Suprapubic skin (tissue), 4 donors: ENCODE results near the gene KIF5C. TPM values are rescaled to one million over a fixed set of nuclear protein-coding genes. Genes with fewer than 3 reads are reported as not detected.

Experiments
- DNase-seq, 2 donors: peaks; one replicate each; pipeline ENCODE4 v3.0.0-alpha.2; 2019; ENCODE audit warnings: low spot score in 2 of 2
- H3K27ac ChIP-seq: fragments of 200-600 bp; sonication (generic); one replicate; pipeline ENCODE4 v1.5.1; 2019
- H3K27me3 ChIP-seq: fragments of 200-600 bp; sonication (generic); one replicate; pipeline ENCODE4 v1.5.1; 2019
- H3K36me3 ChIP-seq: fragments of 200-600 bp; sonication (generic); one replicate; pipeline ENCODE4 v1.5.1; 2019
- H3K4me1 ChIP-seq: fragments of 200-600 bp; sonication (generic); one replicate; pipeline ENCODE4 v1.5.1; 2019
- H3K4me3 ChIP-seq: fragments of 200-600 bp; sonication (generic); one replicate; pipeline ENCODE4 v1.5.1; 2019; ENCODE audit warnings: mild to moderate bottlenecking
- H3K9me3 ChIP-seq: fragments of 200-600 bp; sonication (generic); one replicate; pipeline ENCODE4 v1.5.1; 2019
- CTCF ChIP-seq, 2 donors: fragments of 200-600 bp in 1 of 2; fragments of 450-650 bp in 1 of 2; sonication (generic) in 1 of 2; IDR thresholded peaks; one replicate each; pipeline ENCODE4 v1.5.1; 2016 to 2019; ENCODE audit warnings: antibody characterized with exemption in 2 of 2, mild to moderate bottlenecking in 1 of 2, moderate library complexity in 1 of 2
- EP300 ChIP-seq: sonication (generic); formaldehyde crosslinking; IDR thresholded peaks from one replicate; pipeline ENCODE4 v1.6.1; 2017; ENCODE audit warnings: antibody characterized with exemption
- POLR2A ChIP-seq, 2 donors: fragments of 450-650 bp; IDR thresholded peaks; one replicate each; pipeline ENCODE4 v1.6.1; 2017; ENCODE audit warnings: antibody characterized with exemption in 2 of 2, mild to moderate bottlenecking in 2 of 2, moderate library complexity in 2 of 2
- POLR2AphosphoS5 ChIP-seq, 3 donors: sonication (generic); formaldehyde crosslinking; IDR thresholded peaks; one replicate each; pipeline ENCODE4 v1.6.1; 2017; ENCODE audit warnings: antibody characterized with exemption in 3 of 3
- WGBS: methylation state at CpG from one replicate; pipeline ENCODE4 v1.1.5; 2018; 5-methylcytosine and 5-hydroxymethylcytosine counted together
- total RNA-seq, 4 donors: library from RNA; depleted of rRNA; stranded (reverse); fragments of >200 nt; gene quantifications; one replicate each; pipeline ENCODE4 v1.1.0, GENCODE V29; 2016

Gene KIF5C
- total RNA-seq, 4 donors from 2014 or later: 0.30 to 3.2 (median 1.5) TPM

GRCh38 chr2:148957023-148957422, 82.0 kb downstream of the KIF5C start:
- TF ChIP-seq EP300: no peak
- no peak for TF ChIP-seq POLR2AphosphoS5 (IDR thresholded peaks at IDR 0.05)
- TF ChIP-seq POLR2A (IDR thresholded peaks at IDR 0.05): no peak
- TF ChIP-seq CTCF (IDR thresholded peaks at IDR 0.05): no peak
- 46% methylated on average over 4 of the region's 4 CpGs for WGBS

GRCh38 chr2:148959745-148960144, 84.7 kb downstream of the KIF5C start:
- no peak overlapping the region for H3K4me3 ChIP-seq
- peaks cover 12% of the 10 kb centered on the region for H3K27me3 ChIP-seq
- 78% methylated on average over 5 of the region's 5 CpGs for WGBS
- no peaks in the 10 kb centered on the region for H3K36me3 ChIP-seq
- no peak overlapping the region for H3K27ac ChIP-seq
- TF ChIP-seq POLR2A (IDR thresholded peaks at IDR 0.05) (no peak), EP300 (no peak), POLR2AphosphoS5 (IDR thresholded peaks at IDR 0.05) (no peak), CTCF (IDR thresholded peaks at IDR 0.05) (no peak)
- H3K4me1 ChIP-seq: no peaks in the 10 kb centered on the region
- DNase-seq: no peak
- H3K9me3 ChIP-seq: no peaks in the 10 kb centered on the region

More at GRCh38 chr2:148957023-148957422, 82.0 kb downstream of the KIF5C start:
- H3K36me3 ChIP-seq: no peaks in the 10 kb centered on the region
- no peak for DNase-seq
- no peaks in the 10 kb centered on the region for H3K9me3 ChIP-seq
- no peak overlapping the region for H3K4me3 ChIP-seq
- H3K27ac ChIP-seq: no peak overlapping the region
- no peaks in the 10 kb centered on the region for H3K4me1 ChIP-seq
- H3K27me3 ChIP-seq: peaks cover 2% of the 10 kb centered on the region

GRCh38 chr2:148960483-148960882, 85.5 kb downstream of the KIF5C start:
- H3K27ac ChIP-seq: no peak overlapping the region
- peaks cover 12% of the 10 kb centered on the region for H3K27me3 ChIP-seq
- no peaks in the 10 kb centered on the region for H3K4me1 ChIP-seq
- H3K9me3 ChIP-seq: no peaks in the 10 kb centered on the region
- no peak overlapping the region for H3K4me3 ChIP-seq
- H3K36me3 ChIP-seq: no peaks in the 10 kb centered on the region
- WGBS: 65% methylated on average over 3 of the region's 3 CpGs
- no peak for TF ChIP-seq EP300
- no peak for TF ChIP-seq CTCF (IDR thresholded peaks at IDR 0.05)
- TF ChIP-seq POLR2A (IDR thresholded peaks at IDR 0.05): no peak
- TF ChIP-seq POLR2AphosphoS5 (IDR thresholded peaks at IDR 0.05): no peak
- no peak for DNase-seq

GRCh38 chr2:148963461-148963860, 88.4 kb downstream of the KIF5C start:
- Histone ChIP-seq H3K4me1 (no peaks in the 10 kb centered on the region), H3K9me3 (no peaks in the 10 kb centered on the region)
- TF ChIP-seq POLR2A (IDR thresholded peaks at IDR 0.05) (no peak), EP300 (no peak), CTCF (IDR thresholded peaks at IDR 0.05) (no peak), POLR2AphosphoS5 (IDR thresholded peaks at IDR 0.05) (no peak)

GRCh38 chr2:148965623-148966437, 90.8 kb downstream of the KIF5C start:
- TF ChIP-seq CTCF (IDR thresholded peaks at IDR 0.05) (no peak), POLR2AphosphoS5 (IDR thresholded peaks at IDR 0.05) (no peak), EP300 (no peak), POLR2A (IDR thresholded peaks at IDR 0.05) (no peak)
- H3K36me3 ChIP-seq: no peaks in the 10 kb centered on the region
- no peaks in the 10 kb centered on the region for H3K9me3 ChIP-seq
- no peaks in the 10 kb centered on the region for H3K4me1 ChIP-seq
- no peak overlapping the region for H3K27ac ChIP-seq
- H3K4me3 ChIP-seq: no peak overlapping the region
- no peak for DNase-seq
- WGBS: 72% methylated on average over 12 of the region's 12 CpGs
- peaks cover 12% of the 10 kb centered on the region for H3K27me3 ChIP-seq

More at GRCh38 chr2:148963461-148963860, 88.4 kb downstream of the KIF5C start:
- H3K36me3 ChIP-seq: no peaks in the 10 kb centered on the region
- no peak overlapping the region for H3K27ac ChIP-seq
- 52% methylated on average over 3 of the region's 3 CpGs for WGBS
- no peak for DNase-seq
- H3K27me3 ChIP-seq: peaks cover 12% of the 10 kb centered on the region
- H3K4me3 ChIP-seq: no peak overlapping the region
